Measurements from ENCODE around the gene ST3GAL4.

ST3GAL4 gene

DNA sequence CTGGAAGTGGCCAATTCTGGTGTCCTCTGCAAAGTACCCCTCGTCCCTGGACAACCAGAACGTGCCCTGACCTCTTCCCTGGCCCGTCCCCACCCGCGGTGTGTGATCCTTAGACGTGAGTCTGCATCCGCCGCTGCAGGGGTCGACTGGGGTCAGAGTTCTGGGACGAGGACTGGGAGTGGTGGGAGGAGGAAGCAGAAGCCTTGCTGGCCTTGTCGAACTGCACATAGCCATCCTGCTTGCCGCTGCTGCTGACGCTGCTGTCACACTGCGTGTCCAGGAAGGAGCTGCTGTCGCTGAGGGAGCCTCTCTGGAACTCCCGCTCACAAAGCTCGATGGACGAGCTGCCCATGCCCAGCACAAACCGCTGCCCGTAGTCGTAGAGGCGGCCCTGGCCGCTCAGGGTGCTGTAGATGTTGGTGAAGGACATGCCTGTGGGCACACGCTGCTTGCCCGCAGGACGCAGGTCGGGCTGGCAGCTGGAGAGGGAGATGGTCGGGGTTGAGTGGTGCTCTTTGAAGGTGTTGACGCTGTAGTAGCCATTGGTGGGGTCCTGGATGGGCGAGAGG, 69.1 kb downstream of the ST3GAL4 start:
- no peak for TF ChIP-seq RAD21 (IDR thresholded peaks at IDR 0.05; ENCODE audit: low read depth)
- TF ChIP-seq NFIC (IDR thresholded peaks at IDR 0.05) = no peak
- no peak for TF ChIP-seq EGR1 (IDR thresholded peaks at IDR 0.05)
- TF ChIP-seq TCF12 (IDR thresholded peaks at IDR 0.05; ENCODE audit: low read depth) = no peak
- no peak for TF ChIP-seq TAF1 (IDR thresholded peaks at IDR 0.05; ENCODE audit: low read depth)
- no peak for TF ChIP-seq CEBPB (IDR thresholded peaks at IDR 0.05)
- no peak for TF ChIP-seq CREB1 (IDR thresholded peaks at IDR 0.05; ENCODE audit: low read depth)
- no peak for TF ChIP-seq FOXM1 (IDR thresholded peaks at IDR 0.05; ENCODE audit: borderline replicate concordance, low read depth)
- TF ChIP-seq, protein P1, sequence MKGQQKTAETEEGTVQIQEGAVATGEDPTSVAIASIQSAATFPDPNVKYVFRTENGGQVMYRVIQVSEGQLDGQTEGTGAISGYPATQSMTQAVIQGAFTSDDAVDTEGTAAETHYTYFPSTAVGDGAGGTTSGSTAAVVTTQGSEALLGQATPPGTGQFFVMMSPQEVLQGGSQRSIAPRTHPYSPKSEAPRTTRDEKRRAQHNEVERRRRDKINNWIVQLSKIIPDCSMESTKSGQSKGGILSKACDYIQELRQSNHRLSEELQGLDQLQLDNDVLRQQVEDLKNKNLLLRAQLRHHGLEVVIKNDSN (IDR thresholded peaks at IDR 0.05) = no peak
- no peak for TF ChIP-seq EP300 (IDR thresholded peaks at IDR 0.05; ENCODE audit: borderline replicate concordance)
- TF ChIP-seq, protein P2, sequence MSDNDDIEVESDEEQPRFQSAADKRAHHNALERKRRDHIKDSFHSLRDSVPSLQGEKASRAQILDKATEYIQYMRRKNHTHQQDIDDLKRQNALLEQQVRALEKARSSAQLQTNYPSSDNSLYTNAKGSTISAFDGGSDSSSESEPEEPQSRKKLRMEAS (IDR thresholded peaks at IDR 0.05) = no peak
- TF ChIP-seq, protein P3, sequence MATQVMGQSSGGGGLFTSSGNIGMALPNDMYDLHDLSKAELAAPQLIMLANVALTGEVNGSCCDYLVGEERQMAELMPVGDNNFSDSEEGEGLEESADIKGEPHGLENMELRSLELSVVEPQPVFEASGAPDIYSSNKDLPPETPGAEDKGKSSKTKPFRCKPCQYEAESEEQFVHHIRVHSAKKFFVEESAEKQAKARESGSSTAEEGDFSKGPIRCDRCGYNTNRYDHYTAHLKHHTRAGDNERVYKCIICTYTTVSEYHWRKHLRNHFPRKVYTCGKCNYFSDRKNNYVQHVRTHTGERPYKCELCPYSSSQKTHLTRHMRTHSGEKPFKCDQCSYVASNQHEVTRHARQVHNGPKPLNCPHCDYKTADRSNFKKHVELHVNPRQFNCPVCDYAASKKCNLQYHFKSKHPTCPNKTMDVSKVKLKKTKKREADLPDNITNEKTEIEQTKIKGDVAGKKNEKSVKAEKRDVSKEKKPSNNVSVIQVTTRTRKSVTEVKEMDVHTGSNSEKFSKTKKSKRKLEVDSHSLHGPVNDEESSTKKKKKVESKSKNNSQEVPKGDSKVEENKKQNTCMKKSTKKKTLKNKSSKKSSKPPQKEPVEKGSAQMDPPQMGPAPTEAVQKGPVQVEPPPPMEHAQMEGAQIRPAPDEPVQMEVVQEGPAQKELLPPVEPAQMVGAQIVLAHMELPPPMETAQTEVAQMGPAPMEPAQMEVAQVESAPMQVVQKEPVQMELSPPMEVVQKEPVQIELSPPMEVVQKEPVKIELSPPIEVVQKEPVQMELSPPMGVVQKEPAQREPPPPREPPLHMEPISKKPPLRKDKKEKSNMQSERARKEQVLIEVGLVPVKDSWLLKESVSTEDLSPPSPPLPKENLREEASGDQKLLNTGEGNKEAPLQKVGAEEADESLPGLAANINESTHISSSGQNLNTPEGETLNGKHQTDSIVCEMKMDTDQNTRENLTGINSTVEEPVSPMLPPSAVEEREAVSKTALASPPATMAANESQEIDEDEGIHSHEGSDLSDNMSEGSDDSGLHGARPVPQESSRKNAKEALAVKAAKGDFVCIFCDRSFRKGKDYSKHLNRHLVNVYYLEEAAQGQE (IDR thresholded peaks at IDR 0.05; ENCODE audit: low read depth) = no peak
- no peak for TF ChIP-seq ZBTB7A (IDR thresholded peaks at IDR 0.05; ENCODE audit: low read depth)
- TF ChIP-seq TEAD4 (IDR thresholded peaks at IDR 0.05) = no peak
- no peak for TF ChIP-seq YY1 (IDR thresholded peaks at IDR 0.05; ENCODE audit: low read depth)

DNA sequence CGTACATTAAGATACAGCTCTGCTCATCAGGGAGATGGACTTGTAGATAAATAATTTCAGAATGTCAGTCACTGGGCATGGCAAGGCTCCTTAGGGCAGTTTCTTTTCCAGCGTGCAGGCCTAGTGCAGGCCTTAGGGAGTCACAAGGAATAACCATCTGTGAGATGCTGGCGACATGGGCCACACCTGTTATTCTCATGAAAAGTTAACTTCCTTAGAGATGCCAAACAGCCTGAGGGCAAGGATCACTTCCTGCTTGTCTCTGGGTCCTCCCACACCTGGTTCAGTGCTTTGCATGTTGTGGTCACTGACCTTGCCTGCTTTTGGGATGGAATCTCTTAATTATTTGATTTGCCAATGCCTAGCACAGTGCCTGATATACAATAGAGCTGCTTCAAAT, 70.6 kb downstream of the ST3GAL4 start:
- no peak for TF ChIP-seq CREB1 (IDR thresholded peaks at IDR 0.05; ENCODE audit: low read depth)
- no peak for TF ChIP-seq EP300 (IDR thresholded peaks at IDR 0.05; ENCODE audit: borderline replicate concordance)
- TF ChIP-seq, protein P1 (IDR thresholded peaks at IDR 0.05) = no peak
- TF ChIP-seq TCF12 (IDR thresholded peaks at IDR 0.05; ENCODE audit: low read depth) = no peak
- no peak for TF ChIP-seq TEAD4 (IDR thresholded peaks at IDR 0.05)
- TF ChIP-seq RAD21 (IDR thresholded peaks at IDR 0.05; ENCODE audit: low read depth) = no peak
- no peak for TF ChIP-seq EGR1 (IDR thresholded peaks at IDR 0.05)

DNA sequence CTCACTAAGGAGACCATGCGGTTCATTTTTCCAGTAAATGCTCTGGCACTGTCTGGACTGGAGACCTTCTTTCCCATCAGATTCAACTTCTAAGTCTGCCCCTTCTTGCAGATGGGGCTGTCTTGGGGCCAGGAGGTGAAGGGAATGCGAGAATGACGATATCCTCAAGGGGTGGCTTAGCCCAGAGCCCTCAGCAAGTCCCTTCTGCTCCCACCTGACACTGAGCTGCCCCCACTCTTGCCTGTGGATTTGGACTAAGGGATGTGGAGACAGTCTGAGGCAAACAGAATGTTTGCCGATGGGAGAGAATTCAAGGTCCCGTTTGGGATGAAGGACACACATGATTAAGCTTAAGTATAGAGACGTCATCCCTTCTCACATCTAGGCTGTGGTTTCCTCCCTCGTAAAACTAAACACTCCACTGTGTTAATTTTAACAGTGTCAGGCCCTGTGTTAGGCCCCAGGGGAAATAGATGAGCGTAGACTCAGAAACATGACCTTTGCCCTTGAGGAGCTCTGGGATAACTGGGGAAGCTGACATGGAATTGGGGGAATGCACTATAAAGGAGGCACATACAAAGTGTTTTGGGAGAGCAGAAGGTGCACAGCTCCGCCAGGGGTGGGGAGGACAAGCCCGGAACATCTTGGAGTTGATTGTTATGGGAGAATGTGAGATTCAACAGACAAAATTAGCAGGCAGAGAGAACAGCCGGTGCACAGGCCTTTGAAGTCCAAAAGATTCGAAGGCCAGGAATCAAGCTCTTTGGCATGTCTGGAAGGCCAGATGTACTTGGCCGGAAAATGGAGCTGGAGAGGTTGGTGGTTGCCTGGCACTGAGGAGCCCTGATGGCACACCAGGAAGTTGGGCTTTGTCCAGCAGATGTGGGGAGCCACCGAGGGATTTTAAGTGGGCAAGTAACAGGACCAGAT, 71.6 kb downstream of the ST3GAL4 start:
- TF ChIP-seq CREB1 (IDR thresholded peaks at IDR 0.05; ENCODE audit: low read depth) = no peak
- TF ChIP-seq TCF12 (IDR thresholded peaks at IDR 0.05; ENCODE audit: low read depth) = no peak
- TF ChIP-seq FOXM1 (IDR thresholded peaks at IDR 0.05; ENCODE audit: borderline replicate concordance, low read depth) = no peak
- TF ChIP-seq, protein P2 (IDR thresholded peaks at IDR 0.05) = no peak
- no peak for TF ChIP-seq TAF1 (IDR thresholded peaks at IDR 0.05; ENCODE audit: low read depth)
- TF ChIP-seq YY1 (IDR thresholded peaks at IDR 0.05; ENCODE audit: low read depth) = no peak
- no peak for TF ChIP-seq TEAD4 (IDR thresholded peaks at IDR 0.05)
- TF ChIP-seq CEBPB (IDR thresholded peaks at IDR 0.05) = no peak
- no peak for TF ChIP-seq EGR1 (IDR thresholded peaks at IDR 0.05)
- no peak for TF ChIP-seq ZBTB7A (IDR thresholded peaks at IDR 0.05; ENCODE audit: low read depth)
- TF ChIP-seq, protein P1 (IDR thresholded peaks at IDR 0.05) = no peak

DNA sequence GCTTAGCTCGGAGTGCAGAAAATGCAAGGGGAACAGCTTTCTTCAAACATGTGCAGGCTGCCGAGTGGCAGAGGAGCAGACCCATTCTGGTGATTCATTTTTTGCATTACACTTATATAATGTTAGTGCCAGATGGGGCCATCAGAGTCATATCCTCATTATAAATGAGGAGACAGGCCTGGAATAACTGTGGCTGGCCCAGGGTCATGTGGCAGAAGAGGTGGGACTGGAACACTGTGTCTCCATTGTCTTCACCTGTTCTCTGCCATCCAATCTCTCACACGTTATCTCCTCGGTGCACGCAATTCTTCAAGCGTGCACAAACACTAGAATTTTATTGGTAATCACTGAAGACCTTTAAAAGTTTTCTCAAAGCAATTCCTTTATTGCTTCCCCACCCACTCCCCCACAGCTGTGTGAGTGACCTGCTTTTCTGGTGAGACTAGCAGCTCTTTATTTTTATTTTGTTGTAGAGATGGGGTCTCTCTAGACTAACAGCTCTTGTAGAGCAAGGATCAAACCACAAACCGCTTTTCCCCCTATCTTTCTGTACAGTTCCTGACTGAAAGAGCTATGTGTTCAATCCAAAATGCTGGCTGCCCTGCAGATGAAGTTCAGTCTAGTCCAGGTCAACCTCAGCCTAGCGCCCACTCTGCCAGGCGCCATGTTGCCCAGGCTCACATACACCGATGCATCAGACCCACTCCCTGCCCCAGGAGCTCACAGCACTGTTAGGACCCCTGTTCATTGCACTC, 75.3 kb downstream of the ST3GAL4 start:
- TF ChIP-seq, protein P3 (IDR thresholded peaks at IDR 0.05; ENCODE audit: low read depth) = no peak
- TF ChIP-seq NFIC (IDR thresholded peaks at IDR 0.05) (no peak), RAD21 (IDR thresholded peaks at IDR 0.05; ENCODE audit: low read depth) (no peak), TCF12 (IDR thresholded peaks at IDR 0.05; ENCODE audit: low read depth) (no peak), CREB1 (IDR thresholded peaks at IDR 0.05; ENCODE audit: low read depth) (no peak), ZBTB7A (IDR thresholded peaks at IDR 0.05; ENCODE audit: low read depth) (no peak), YY1 (IDR thresholded peaks at IDR 0.05; ENCODE audit: low read depth) (no peak), EGR1 (IDR thresholded peaks at IDR 0.05) (no peak), FOXM1 (IDR thresholded peaks at IDR 0.05; ENCODE audit: borderline replicate concordance, low read depth) (no peak), CEBPB (IDR thresholded peaks at IDR 0.05) (no peak), TAF1 (IDR thresholded peaks at IDR 0.05; ENCODE audit: low read depth) (no peak), EP300 (IDR thresholded peaks at IDR 0.05; ENCODE audit: borderline replicate concordance) (no peak), TEAD4 (IDR thresholded peaks at IDR 0.05) (no peak)
- TF ChIP-seq, protein P2 (IDR thresholded peaks at IDR 0.05) = no peak
- TF ChIP-seq, protein P1 (IDR thresholded peaks at IDR 0.05) = no peak

All from Ishikawa (cell line).